Astrocyte of the hippocampus (primary cell): ENCODE measurements around the gene PAF1.

Experiments used
- DNase-seq: peaks from one replicate; pipeline ENCODE4 v3.0.0; 2011; ENCODE audit warnings: low read depth, low spot score

Gene PAF1

DNA sequence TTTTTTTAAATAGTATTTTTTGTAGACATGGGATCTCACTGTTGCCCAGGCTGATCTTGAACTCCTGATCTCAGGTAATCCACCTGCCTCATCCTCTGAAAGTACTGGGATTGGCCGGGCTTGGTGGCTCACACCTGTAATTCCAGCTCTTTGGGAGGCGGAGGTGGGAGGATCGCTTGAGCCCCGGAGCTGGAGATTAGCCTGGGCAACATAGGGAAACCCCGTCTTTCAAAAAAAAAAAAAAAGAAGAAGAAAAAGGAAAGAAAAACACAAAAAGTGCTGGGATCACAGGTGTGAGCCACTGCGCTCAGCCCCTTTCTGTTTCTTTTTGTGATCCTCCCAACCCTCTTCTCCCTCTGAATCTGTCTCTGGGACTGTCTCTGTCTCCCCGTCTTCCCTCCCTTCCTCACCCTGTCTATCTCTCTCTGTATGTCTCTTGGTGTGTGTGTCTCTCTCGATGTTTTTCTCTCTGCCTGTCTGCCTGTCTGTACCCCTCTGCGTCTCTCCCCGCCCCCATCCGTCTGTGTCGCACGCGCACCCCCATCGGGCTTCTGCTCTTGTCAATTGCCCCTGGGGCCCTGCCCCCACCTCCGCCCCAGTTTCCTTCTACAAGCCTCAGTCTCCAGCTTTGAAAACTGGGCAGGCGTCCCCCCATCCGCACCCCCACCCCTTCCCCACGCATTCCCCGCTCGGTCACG lies 15.2 kb upstream of the PAF1 start:
- DNase-seq, result no peak

- no peak for DNase-seq
Observed at GRCh38 chr19:39405261-39405957, 14.5 kb upstream of the PAF1 start.

DNA sequence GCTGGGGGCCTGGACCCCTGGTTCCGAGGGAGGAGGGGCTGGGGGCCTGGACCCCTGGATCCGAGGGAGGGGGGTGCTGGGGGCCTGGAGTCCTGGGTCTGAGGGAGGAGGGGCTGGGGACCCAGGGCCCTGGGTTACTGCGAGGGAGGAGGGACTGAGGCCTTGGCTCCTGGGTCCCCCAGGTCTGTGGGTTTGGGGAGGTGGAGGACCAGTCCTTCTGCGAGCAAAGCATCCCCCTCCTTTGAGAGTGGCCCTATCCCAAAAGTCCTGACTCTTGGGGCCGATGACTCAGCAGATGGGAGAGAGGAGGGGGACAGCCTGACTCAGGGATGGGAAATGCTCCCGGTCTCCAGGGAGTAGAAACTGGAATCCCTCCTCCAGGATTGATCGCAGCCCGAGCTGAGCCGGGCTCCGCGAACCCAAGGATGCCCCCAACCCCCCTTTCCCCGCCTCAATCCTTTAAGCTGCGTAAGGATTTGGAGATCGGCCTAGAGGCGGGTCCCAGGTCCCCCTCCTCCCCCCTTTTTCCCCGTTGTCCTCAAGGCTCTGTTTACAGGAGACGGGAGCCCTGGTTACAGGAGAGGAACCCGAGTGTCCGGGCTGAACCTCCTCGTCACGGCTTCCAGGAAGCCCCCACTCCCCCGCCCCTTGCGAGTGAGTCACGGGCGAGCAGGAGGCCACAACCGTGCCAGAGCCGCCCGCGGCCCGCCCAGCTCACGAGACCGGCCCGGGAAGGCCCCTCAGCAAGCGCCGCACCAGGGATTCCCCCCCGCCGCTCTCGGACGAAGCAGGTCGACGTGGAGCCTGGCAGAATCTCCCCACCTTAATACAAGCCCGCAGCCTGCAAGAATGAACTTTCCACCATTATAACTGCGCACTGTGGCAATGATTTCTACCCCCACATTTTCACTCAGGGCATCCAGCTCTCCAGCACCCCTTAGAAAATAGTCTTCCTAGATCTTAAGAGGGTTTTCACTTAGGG lies 12.7 kb upstream of the PAF1 start:
- peak; percentile 99 for DNase-seq

DNA sequence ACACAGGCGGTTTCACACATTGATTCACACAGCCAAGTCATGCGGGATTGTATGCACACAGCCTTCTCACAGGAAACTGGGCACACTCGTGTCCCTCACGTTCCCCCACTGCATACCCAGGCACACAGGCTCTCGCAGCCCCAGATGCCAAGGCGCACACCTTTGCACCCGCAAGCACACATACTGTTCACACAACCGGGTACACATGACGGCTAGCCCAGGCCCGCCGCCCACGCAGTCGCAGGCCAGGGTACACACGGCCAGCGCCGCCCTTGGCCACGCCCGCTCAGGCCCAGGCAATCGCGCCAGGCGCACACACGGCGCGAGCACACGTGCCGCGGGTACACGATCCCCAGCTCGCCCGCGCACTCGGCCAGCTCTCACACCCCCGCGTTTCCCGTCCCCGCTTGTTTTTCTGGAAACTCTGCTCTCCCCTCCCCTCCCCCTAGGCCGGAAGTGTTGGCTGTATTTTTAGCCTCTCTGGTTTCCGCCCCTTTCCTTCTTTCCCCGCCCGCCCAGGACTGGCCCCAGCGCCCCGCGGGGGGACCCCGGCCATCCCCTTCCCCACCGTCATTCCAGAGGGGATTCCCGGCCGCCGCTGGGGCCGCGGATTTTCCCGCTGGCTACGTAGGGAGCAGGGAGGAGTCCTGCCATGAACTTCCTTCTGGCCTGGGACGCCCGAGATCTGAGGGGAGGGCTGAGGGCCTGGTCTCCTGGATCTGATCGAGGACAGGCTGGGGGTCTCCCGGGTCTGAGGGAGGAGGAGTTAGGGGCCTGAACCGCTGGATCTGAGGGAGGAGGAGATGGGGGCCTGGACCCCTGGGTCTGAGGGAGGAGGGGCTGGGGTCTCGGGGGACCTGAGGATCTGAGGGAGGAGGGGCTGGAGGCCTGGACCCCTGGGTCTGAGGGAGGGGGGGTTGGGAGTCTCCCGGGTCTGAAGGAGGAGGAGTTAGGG lies 11.7 kb upstream of the PAF1 start:
- peak; percentile 89 for DNase-seq

DNA sequence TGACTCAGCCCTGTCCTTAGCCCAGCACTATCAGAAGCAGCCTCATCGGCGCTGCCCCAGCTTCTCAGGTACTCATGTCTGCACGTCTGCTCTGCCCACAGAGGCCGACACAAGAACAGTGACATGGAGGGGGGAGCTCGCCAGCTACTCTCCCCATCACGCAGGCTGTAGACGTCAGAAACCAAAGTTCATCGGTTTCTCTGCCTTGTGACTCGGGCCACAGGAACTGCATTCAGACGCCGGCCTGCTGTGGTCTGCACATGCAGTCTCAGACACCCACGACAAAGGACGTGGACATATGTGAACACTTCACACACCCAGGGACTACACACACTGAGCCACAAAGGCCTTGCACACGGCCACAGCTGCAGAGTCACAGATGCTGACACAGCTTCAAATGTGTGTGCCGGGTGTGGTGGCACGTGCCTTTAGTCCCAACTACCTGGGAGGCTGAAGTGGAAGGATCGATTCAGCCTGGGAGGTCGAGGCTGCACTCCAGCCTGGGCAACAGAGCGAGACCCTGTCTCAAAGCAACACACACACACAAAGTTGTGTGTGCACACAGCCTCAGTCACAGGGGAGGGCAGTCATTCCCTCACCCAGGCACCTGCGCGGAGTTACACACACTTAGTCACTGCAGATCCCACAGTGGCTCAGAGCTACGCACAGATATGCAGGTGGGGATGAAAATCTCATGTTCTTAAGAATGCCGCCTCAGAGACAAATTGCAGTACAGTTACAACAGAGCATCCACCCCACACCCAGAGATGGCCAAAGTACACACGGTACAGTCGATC lies 10.8 kb upstream of the PAF1 start:
- peak; percentile 67 for DNase-seq

DNA sequence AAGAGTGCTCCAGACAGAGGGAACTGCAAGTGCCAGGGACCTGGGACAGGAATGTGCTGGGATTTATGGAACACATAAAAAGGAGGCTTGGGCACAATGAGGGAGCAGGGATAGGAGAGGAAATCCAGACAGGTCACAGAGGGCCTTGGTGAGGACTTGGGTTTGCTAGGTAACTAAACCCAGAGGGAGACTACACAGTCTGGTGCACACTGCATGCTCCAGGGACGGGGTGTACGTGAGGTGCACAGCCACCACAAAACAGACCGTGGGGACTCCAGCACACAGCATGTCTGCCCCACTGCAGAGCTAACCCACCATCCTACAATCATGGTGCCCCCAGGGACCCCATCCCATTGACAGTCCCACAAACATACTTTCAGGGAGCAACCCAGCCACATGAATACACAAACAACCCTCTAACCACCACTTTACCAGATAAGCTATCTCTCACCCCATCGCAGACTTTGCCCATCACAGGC lies 10.2 kb upstream of the PAF1 start:
- no peak for DNase-seq

- no peak for DNase-seq
Observed at GRCh38 chr19:39400061-39400460, 9.2 kb upstream of the PAF1 start.

- no peak for DNase-seq
Observed at GRCh38 chr19:39399668-39400050, 8.8 kb upstream of the PAF1 start.

GRCh38 chr19:39398297-39398864 lies 7.5 kb upstream of the PAF1 start:
- DNase-seq, result peak; percentile 43

DNA sequence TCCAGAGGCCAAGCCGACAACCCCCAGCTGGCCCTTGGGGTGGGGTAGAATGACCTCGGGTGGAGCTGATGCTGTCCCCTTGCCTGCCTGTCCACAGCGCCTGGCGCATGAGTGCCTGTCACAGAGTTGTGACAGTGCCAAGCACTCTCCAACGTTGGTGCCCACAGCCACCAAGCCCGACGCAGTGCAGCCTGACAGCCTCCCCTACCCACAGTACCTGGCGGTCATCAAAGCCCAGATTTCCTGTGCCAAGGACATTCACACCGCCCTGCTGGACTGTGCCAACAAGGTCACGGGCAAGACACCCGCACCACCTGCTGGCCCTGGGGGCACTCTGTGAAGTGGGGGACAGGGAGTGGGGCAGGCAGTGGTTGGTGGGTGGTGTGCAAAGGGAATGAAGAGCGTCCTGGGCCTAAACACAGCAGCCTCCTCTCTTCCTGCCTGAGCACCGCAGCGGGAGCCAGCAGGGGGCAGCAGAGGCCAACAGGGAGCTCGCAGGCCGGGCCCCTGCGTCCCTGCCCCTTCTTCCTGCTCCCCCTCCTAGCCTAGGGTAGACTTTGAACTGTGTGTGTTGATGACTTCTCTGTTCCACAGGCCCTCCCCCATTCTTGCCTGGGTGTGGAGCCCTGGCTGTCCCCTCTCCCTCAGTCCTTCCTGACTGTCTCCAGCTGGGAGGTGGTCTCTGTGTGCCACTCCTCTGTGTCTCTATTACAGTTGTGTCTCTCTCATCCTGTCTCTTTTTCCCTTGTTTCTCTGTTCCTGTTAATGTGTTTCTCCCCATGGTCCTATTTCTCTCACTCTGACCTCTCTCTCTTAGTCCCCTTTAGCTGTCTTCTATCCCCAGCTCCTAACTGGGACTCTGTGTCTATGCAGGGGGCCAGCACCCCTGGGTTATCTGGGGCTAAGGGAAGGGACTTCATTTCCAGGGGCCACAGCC lies 6.7 kb upstream of the PAF1 start:
- DNase-seq, result peak; percentile 92

DNA sequence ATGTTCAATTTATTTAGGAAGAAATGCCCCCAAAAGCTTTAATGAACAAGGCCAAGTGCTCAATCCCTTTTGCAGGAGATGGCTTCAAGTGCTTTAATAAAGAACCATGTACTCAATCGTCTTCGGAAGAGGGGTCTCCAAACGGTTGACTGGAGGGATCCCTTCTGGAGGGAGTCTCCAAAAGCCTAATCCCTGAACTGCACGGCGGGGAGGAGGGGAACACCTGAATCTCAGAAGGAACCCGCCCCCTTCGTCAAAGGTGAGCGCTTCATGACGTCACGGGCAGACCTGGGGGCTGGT lies 505 bp downstream of the PAF1 start:
- DNase-seq, result no peak

- no peak for DNase-seq
Observed at GRCh38 chr19:39389631-39390414, 1.1 kb downstream of the PAF1 start.

DNA sequence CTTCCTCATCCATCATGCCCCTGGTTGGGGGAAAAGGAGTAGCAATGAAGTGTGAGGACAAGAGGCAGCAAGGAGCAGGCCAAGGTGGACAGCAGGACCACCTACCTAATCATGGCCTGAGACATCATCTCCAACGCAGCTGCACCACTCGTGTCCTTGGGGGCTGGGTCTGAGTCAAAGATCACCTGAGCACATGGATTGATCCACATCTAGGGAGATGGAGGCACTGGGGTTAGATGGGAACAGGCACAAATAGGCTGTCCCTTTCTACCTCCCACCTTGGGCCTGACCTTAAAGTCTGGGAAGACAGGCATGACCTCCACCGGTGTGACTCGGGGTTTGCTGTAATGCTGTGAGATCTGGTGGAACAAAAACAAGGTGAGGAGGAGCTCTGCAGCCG lies 2.2 kb downstream of the PAF1 start:
- no peak for DNase-seq

GRCh38 chr19:39386557-39386956 lies 4.3 kb downstream of the PAF1 start:
- DNase-seq, result no peak

DNA sequence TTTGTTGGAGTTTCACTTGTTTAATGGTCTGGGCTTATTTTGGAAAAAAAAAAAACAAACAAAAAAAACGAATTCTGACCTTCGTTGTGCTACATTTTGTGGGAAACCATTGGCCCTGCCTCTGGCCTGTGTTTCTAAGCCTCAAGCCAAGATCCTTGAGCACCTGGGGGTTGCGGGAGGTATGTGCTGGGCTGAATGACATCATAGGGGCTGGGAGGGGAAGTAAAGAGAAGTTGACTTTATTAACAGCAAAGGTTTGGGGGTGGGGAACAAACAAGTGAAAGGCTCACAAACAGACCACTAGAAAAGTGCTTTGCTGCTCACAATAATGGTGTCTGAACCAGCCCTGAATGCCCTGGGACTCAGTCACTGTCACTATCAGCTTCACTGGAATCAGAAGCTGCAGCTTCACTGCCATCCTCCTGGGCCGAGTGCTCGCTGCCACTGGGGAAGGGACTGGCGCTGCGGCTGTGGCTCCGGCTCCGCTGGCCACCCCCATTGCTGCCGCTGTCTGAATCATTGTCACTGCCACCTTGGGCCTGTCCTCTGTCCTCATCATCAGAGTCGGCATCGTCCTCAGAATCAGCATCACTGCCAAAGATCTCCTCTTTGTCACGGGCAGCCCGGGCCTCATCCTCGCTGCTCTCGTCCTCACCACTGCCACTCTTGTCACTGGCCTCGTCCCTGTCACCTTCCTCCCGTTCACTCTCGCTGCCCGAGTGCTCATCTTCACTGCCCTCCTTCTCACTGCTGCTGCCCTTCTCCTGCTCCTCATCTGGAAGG lies 5.1 kb downstream of the PAF1 start:
- peak; percentile 28 for DNase-seq

- no peak for DNase-seq
Observed at GRCh38 chr19:39384839-39385568, 5.9 kb downstream of the PAF1 start.
